A549 (cell line): Measurements from ENCODE around the gene VOPP1.

Experiments used
- CTCF ChIP-seq: fragments of >200 bp; sonication (Bioruptor Twin); formaldehyde crosslinking; IDR thresholded peaks from 3 replicates; pipeline ENCODE4 v1.5.1; 2016
- EP300 ChIP-seq, 2 experiments: fragments of >200 bp; sonication (Bioruptor Twin); formaldehyde crosslinking; IDR thresholded peaks; 2 replicates in 1 of 2; 3 replicates in 1 of 2; pipeline ENCODE4 v1.6.1; 2016 to 2017
- FOSL2 ChIP-seq, 2 experiments: fragments of 450-650 bp in 1 of 2; fragments of >200 bp in 1 of 2; sonication (Bioruptor Twin) in 1 of 2; formaldehyde crosslinking; IDR thresholded peaks; 2 replicates each; pipeline versions ENCODE4 v1.5.0 to v1.6.1; 2016 to 2020; ENCODE audit warnings: mild to moderate bottlenecking in 1 of 2, moderate library complexity in 1 of 2
- GATA3 ChIP-seq: IDR thresholded peaks from 2 replicates; pipeline ENCODE4 v1.6.1; 2012; ENCODE audit warnings: borderline replicate concordance
- MAFK ChIP-seq: fragments of 450-650 bp; IDR thresholded peaks from 2 replicates; pipeline ENCODE4 v1.6.1; 2014; ENCODE audit not compliant: partially characterized antibody
- MAZ ChIP-seq: fragments of 150-350 bp; IDR thresholded peaks from 2 replicates; pipeline ENCODE4 v1.6.1; 2014; ENCODE audit warnings: antibody characterized with exemption, low read depth, low read length, borderline replicate concordance
- NFE2L2 ChIP-seq: fragments of 150-350 bp; conservative IDR thresholded peaks from 2 replicates; pipeline ENCODE4 v1.6.1; 2014; ENCODE audit warnings: low read length
- NR3C1 ChIP-seq: fragments of >200 bp; sonication (Bioruptor Twin); formaldehyde crosslinking; IDR thresholded peaks from 3 replicates; pipeline ENCODE4 v1.6.1; 2017
- SREBF2 ChIP-seq: fragments of 450-650 bp; IDR thresholded peaks from 2 replicates; pipeline ENCODE4 v1.6.1; 2014; ENCODE audit warnings: mild to moderate bottlenecking, moderate library complexity
- USF2 ChIP-seq: fragments of 450-650 bp; IDR thresholded peaks from 2 replicates; pipeline ENCODE4 v1.6.1; 2014; ENCODE audit warnings: antibody characterized with exemption

GRCh38 chr7:55486192-55486590 lies 86.1 kb downstream of the VOPP1 start:
- TF ChIP-seq MAFK (no peak), NR3C1 (no peak), GATA3 (no peak), EP300 (IDR thresholded peaks at IDR 0.05) (no peak), CTCF (no peak), SREBF2 (no peak), MAZ (no peak), FOSL2 (IDR thresholded peaks at IDR 0.05) (no peak), FOSL2 (CRISPR knock-in tag; IDR thresholded peaks at IDR 0.05) (no peak), NFE2L2 (no peak), USF2 (no peak)
